GM10248 (cell line): Measurements from ENCODE around the gene PANX1.

ENCODE experiments used
- CTCF ChIA-PET: fragments of 300-600 bp; sonication (Branson Sonifier 250); formaldehyde crosslinking; extraction: SDS; loops from one replicate; lab custom pipeline; 2021; ENCODE audit warnings: antibody characterized with exemption; lab: Yijun Ruan, JAX
- POLR2A ChIA-PET: fragments of 350-650 bp; sonication (Branson Sonifier 250); formaldehyde crosslinking; extraction: SDS; loops from one replicate; lab custom pipeline; 2020; ENCODE audit warnings: antibody characterized with exemption; lab: Yijun Ruan, JAX
- DNase-seq: peaks from one replicate; pipeline ENCODE4 v3.0.0; 2012; ENCODE audit errors: extremely low spot score
- CTCF ChIP-seq: IDR thresholded peaks from 2 replicates; pipeline ENCODE4 v1.5.1; 2012; ENCODE audit warnings: mild to moderate bottlenecking, low read depth; ENCODE audit errors: extremely low read depth, missing control alignments, control extremely low read depth

The PANX1 gene

GRCh38 chr11:94201004-94201465 is 72.4 kb downstream of the PANX1 start:
- ChIA-PET POLR2A (no interaction called here), CTCF (interaction anchor here (1.0 to 1.3 kb wide), 2 partner anchors 22 to 30 kb away, joined by 3 read pairs; no protein-coding TSS in a partner anchor)
- no peak for TF ChIP-seq CTCF
- DNase-seq: no peak

- CTCF ChIA-PET: interaction anchor here (2.0 kb wide), 1 partner anchor 11 kb away, joined by 8 read pairs; no protein-coding TSS in a partner anchor
- POLR2A ChIA-PET: no interaction called here
- DNase-seq: no peak
- TF ChIP-seq CTCF: no peak
These were observed 74.4 kb downstream of the PANX1 start for GRCh38 chr11:94203070-94203469.

GRCh38 chr11:94211261-94211830 is 82.7 kb downstream of the PANX1 start:
- TF ChIP-seq CTCF: no peak
- CTCF ChIA-PET: interaction anchor here (1.3 to 3.0 kb wide), 3 partner anchors 12 to 27 kb away, joined by 4 to 12 read pairs (median 4); no protein-coding TSS in a partner anchor
- POLR2A ChIA-PET: no interaction called here
- DNase-seq: no peak

GRCh38 chr11:94212898-94213297 is 84.3 kb downstream of the PANX1 start:
- no peak for DNase-seq
- ChIA-PET CTCF (no interaction called here), POLR2A (no interaction called here)
- no peak for TF ChIP-seq CTCF

- no peak for DNase-seq
- CTCF ChIA-PET: interaction anchor here (1.8 kb wide), 1 partner anchor 34 kb away, joined by 5 read pairs; no protein-coding TSS in a partner anchor
- POLR2A ChIA-PET: no interaction called here
- no peak for TF ChIP-seq CTCF
These were observed 89.1 kb downstream of the PANX1 start for GRCh38 chr11:94217705-94218104.

- POLR2A ChIA-PET: no interaction called here
- no peak for TF ChIP-seq CTCF
- no peak for DNase-seq
- CTCF ChIA-PET: interaction anchor here (1.8 kb wide), 1 partner anchor 35 kb away, joined by 5 read pairs; no protein-coding TSS in a partner anchor
These were observed 89.7 kb downstream of the PANX1 start for GRCh38 chr11:94218372-94218771.
